SH-SY5Y (cell line): ENCODE results near the gene VASP.

Source experiments
- GATA2 ChIP-seq: IDR thresholded peaks from 2 replicates; pipeline ENCODE4 v1.6.1; 2011; ENCODE audit warnings: mild to moderate bottlenecking, low read depth, low read length
- GATA3 ChIP-seq: IDR thresholded peaks from 2 replicates; pipeline ENCODE4 v1.6.1; 2011; ENCODE audit warnings: low read depth, mild to moderate bottlenecking, low read length, moderate library complexity

VASP gene

DNA sequence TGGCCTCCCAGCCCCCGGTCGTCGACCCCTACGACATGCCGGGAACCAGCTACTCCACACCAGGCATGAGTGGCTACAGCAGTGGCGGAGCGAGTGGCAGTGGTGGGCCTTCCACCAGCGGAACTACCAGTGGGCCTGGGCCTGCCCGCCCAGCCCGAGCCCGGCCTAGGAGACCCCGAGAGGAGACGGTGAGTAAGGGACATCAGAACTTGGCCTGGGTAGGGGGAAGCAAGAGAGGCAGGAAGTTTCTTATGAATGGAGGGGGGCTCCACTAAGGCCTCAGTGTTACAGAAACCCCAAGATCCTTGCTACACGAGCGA, 36.6 kb upstream of the VASP start:
- no peak for TF ChIP-seq GATA2
- TF ChIP-seq GATA3 = no peak

- TF ChIP-seq GATA2 = no peak
- no peak for TF ChIP-seq GATA3
Observed at GRCh38 chr19:45471111-45471930, 36.0 kb upstream of the VASP start.

DNA sequence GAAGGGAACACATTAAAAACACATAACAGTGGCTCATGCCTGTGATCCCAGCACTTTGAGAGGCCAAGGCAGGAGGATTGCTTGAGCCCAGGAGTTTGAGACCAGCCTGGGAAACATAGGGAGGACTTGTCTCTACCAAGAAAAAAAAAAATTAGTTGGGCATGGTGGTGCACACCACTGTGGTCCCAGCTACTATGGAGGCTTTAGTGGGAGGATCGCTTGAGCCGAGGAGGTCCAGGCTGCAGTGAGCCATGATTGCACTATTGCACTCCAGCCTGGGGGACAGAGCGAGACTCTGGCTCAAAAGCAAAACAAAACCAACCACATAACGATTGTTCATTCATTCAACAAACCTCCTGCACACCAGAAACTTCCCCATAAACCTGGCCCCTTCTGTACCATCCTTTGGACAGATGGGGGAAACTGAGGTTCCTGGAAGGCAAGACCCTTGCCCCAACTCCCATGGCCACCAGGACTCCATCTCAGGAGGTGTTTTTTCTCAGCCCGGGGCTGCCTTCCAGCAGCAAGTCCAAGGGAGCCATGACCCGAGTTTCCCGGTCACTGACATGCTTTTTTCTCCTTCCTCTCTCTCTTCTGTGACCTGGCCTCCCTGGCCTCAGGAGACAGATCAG, 35.2 kb upstream of the VASP start:
- TF ChIP-seq GATA2 = no peak

- no peak for TF ChIP-seq GATA3
- no peak for TF ChIP-seq GATA2
Observed at GRCh38 chr19:45472563-45473366, 34.5 kb upstream of the VASP start.

DNA sequence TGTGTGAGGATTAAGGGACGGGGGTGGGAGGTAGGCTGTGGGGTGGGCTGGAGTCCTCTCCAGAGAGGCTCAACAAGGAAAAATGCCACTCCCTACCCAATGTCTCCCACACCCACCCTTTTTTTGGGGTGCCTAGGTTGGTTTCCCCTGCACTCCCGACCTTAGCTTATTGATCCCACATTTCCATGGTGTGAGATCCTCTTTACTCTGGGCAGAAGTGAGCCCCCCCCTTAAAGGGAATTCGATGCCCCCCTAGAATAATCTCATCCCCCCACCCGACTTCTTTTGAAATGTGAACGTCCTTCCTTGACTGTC, 34.0 kb upstream of the VASP start:
- TF ChIP-seq GATA3 = no peak
- TF ChIP-seq GATA2 = no peak

DNA sequence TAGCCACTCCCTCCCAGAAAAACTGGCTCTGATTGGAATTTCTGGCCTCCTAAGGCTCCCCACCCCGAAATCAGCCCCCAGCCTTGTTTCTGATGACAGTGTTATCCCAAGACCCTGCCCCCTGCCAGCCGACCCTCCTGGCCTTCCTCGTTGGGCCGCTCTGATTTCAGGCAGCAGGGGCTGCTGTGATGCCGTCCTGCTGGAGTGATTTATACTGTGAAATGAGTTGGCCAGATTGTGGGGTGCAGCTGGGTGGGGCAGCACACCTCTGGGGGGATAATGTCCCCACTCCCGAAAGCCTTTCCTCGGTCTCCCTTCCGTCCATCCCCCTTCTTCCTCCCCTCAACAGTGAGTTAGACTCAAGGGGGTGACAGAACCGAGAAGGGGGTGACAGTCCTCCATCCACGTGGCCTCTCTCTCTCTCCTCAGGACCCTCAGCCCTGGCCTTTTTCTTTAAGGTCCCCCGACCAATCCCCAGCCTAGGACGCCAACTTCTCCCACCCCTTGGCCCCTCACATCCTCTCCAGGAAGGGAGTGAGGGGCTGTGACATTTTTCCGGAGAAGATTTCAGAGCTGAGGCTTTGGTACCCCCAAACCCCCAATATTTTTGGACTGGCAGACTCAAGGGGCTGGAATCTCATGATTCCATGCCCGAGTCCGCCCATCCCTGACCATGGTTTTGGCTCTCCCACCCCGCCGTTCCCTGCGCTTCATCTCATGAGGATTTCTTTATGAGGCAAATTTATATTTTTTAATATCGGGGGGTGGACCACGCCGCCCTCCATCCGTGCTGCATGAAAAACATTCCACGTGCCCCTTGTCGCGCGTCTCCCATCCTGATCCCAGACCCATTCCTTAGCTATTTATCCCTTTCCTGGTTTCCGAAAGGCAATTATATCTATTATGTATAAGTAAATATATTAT, 33.3 kb upstream of the VASP start:
- TF ChIP-seq GATA2 (no peak), GATA3 (no peak)

DNA sequence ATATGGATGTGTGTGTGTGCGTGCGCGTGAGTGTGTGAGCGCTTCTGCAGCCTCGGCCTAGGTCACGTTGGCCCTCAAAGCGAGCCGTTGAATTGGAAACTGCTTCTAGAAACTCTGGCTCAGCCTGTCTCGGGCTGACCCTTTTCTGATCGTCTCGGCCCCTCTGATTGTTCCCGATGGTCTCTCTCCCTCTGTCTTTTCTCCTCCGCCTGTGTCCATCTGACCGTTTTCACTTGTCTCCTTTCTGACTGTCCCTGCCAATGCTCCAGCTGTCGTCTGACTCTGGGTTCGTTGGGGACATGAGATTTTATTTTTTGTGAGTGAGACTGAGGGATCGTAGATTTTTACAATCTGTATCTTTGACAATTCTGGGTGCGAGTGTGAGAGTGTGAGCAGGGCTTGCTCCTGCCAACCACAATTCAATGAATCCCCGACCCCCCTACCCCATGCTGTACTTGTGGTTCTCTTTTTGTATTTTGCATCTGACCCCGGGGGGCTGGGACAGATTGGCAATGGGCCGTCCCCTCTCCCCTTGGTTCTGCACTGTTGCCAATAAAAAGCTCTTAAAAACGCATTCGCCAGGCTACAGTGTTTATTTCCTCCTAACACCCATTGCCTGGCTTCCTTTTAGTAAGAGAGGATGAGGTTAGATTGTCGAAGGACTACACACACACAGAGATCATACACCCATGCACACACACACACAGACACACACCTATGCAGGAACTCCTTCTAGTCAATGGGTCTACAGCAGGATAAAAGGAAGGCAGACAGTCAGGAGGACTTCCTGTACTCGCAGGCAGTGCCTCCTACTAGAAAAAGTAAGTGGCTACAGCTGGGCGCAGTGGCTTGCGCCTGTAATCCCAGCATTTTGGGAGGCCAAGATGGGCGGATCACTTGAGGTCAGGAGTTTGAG, 32.4 kb upstream of the VASP start:
- TF ChIP-seq GATA2 = no peak
- TF ChIP-seq GATA3 = no peak

DNA sequence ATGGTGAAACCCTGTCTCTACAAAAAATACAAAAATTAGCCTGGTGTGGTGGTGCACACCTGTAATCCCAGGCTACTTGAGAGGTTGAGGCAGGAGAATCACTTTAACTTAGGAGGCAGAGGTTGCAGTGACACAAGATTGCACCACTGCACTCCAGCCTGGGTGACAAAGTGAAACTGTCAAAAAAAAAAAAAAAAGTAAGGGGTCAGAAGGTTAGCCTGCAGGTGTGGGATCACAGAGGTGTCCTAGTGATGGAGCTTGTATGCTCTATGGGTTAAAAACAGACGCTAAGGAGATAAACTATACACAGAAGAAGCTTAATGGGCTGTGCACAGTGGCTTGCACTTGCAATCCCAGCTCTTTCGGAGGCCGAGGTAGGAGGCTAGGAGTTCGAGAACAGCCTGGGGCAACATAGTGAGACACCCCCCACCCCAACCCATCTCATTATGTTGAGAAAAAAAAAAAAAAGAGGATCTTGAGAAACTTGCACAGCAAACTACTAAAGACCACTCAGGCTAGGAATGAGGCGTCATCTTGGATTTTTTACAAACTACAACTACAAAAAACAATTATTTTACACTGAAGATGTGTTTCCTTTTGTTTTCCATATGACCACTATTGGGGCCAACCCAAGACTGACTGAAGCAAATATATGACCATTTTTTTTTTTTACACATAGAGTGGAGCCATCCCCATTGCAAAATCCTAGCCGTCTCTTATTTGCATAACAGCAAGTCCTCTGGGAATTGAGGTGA, 31.6 kb upstream of the VASP start:
- no peak for TF ChIP-seq GATA3
- TF ChIP-seq GATA2 = no peak

- no peak for TF ChIP-seq GATA2
- TF ChIP-seq GATA3 = no peak
Observed at GRCh38 chr19:45476304-45476703, 31.0 kb upstream of the VASP start.

DNA sequence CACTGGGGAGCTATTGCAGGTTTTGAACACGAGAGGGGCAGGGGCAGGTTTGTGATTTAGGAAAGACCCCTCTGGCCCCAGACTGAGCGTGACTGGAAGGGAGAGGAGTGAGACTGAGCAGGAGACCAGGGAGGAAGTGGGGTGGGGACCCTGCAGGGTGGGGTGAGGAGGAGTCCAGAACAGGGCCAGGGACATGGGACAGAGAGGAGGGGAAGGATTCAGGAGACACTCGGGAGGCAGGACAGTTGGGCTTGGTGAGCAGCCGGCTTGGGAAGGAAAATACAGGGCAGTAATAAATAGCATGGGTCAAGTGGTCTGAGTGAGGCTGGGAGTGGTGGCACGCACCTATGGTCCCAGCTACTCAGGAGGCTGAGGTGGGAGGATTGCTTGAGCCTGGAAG, 30.1 kb upstream of the VASP start:
- no peak for TF ChIP-seq GATA2
- TF ChIP-seq GATA3 = no peak

GRCh38 chr19:45477713-45478453, 29.4 kb upstream of the VASP start:
- TF ChIP-seq GATA3 = no peak
- TF ChIP-seq GATA2 = no peak
